ENCODE data around the gene POLK. TPM values are rescaled to one million over a fixed set of nuclear protein-coding genes. Genes with fewer than 3 reads are reported as not detected.

Gene POLK
- total and polyA plus RNA-seq, 2 donors (not counting 3 experiments of a cell fraction or from before 2014, with no cell fraction given): 5.1 to 27.3 TPM

DNA sequence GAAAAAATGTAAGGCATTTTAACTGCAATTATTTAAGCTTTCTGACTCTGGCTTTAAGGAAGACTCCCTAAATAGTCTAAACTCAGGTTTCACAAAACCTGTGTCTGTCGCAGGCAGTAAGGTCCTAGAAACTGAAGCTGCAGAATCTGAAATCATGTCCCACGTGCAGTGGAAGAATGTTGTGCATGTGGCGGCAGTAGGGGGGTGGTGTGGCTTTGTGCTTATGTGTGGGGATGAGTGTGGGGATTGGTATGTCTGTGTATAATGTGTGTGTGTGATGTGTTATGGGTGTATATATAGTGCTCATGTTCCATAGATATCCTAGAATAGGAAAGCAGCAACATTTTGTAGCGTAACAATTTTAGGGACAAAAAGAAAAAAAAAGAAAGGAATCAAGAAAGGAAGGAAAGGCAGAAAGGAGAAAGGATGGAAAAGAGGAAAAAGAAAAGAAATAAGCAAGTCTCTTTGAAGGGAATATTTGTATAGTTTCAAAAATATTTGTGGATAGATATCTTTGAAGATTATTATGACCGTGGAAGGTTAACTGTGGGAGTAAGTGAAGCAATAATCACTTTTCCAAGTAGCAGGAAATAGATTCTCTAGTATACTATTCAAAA lies 106.2 kb downstream of the POLK start:
- no peak for TF ChIP-seq EZH2 (IDR thresholded peaks at IDR 0.05; ENCODE audit: borderline replicate concordance, low read depth, low read length, severe bottlenecking)
- H3K36me3 ChIP-seq (ENCODE audit: control insufficient read depth in 2 of 2, extremely low read depth in 1 of 2, insufficient read depth in 2 of 2, low read length in 2 of 2): no peaks in the 10 kb centered on the region
- intact Hi-C loops (cut with micrococcal nuclease) (no loop called here), dilution Hi-C loops (cut with MboI; ENCODE audit: extremely low pct_ligation_motif_present, low sequenced_read_pairs) (no loop called here)
- no peaks in the 10 kb centered on the region for H4K20me1 ChIP-seq (replicated peaks; ENCODE audit: control insufficient read depth, extremely low read depth, insufficient read depth, low read length)
- H3K9me1 ChIP-seq (replicated peaks; ENCODE audit: control insufficient read depth, extremely low read depth, insufficient read depth, low read length): no peaks in the 10 kb centered on the region
- no peak for DNase-seq (ENCODE audit: low read depth, low spot score)
- H3K4me3 ChIP-seq (replicated peaks in 1 of 3; ENCODE audit: insufficient read depth in 1 of 3, low read depth in 1 of 3, low read length in 3 of 3): no peak overlapping the region
- BruUV-seq (replicated peaks): no TSS peak
- CTCF ChIA-PET: interaction anchor here (0.6 to 1.9 kb wide), 3 partner anchors 38 to 63 kb away, joined by 3 to 6 read pairs (median 3); no protein-coding TSS in a partner anchor
- H3K4me2 ChIP-seq (ENCODE audit: insufficient read depth, low read length): no peak overlapping the region
- no peaks in the 10 kb centered on the region for H3K9me3 ChIP-seq (replicated peaks; ENCODE audit: control insufficient read depth, insufficient read depth, low read length)
- POLR2A ChIA-PET: no interaction called here
- H3K4me1 ChIP-seq (ENCODE audit: control insufficient read depth, extremely low read depth, insufficient read depth, low read length): no peaks in the 10 kb centered on the region
- no peak overlapping the region for H3K9ac ChIP-seq (replicated peaks; ENCODE audit: extremely low read depth, insufficient read depth, low read length)
- H3K27me3 ChIP-seq (ENCODE audit: control insufficient read depth in 2 of 2, insufficient read depth in 2 of 2, low read length in 2 of 2): no peaks in the 10 kb centered on the region
- H3K27ac ChIP-seq (ENCODE audit: insufficient read depth, low read depth, low read length): no peak overlapping the region
- FAIRE-seq: no peak
- no peak overlapping the region for H2AFZ ChIP-seq (ENCODE audit: low read depth, low read length)
- H3K79me2 ChIP-seq (ENCODE audit: control insufficient read depth, insufficient read depth, low read length): no peaks in the 10 kb centered on the region

DNA sequence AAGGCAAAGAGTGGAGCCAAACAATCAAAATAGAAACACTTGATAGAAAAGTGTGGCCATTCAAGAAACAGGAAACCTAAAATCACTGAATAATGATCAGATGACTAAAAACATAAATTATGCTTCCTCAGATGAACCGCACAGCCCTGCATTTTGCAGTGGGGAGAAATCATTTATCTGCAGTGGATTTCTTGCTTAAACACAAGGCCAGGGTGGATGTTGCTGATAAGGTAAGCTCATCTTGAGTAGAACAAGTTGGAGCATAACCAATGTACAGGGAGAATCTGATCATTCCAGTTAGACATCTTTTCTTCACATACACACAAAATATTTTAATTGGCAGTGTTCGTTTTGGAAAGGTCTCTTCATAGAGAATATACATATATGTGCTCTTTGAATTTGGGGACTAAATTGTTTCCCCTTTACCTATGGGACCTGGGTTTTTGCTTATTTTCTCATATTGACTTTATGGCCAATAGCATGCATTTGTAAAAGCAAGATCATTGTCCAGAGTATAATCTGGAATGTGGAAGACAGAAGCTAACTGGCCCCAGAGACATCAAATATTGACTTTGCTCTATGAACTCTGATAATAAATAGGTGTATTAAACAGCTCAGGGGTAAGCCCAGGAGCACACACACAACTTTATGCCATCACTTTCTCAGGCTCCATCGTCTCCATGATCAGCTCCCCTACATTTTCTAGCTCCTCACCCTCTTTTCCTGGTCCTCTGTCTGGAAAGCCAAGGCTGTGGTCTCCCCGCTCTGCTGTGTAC lies 108.7 kb downstream of the POLK start:
- no peak for TF ChIP-seq MYC (IDR thresholded peaks at IDR 0.05; ENCODE audit: low read depth, low read length)
- TF ChIP-seq EZH2 (IDR thresholded peaks at IDR 0.05; ENCODE audit: borderline replicate concordance, low read depth, low read length, severe bottlenecking): no peak
- no peak for TF ChIP-seq POLR2A (IDR thresholded peaks at IDR 0.05; ENCODE audit: low read depth, low read length)
- no peak for TF ChIP-seq POLR2AphosphoS5 (IDR thresholded peaks at IDR 0.05; ENCODE audit: insufficient read depth, low read depth, low read length)
- no peak for TF ChIP-seq FOS (IDR thresholded peaks at IDR 0.05; ENCODE audit: borderline replicate concordance, insufficient read depth, low read length)
- TF ChIP-seq JUN (IDR thresholded peaks at IDR 0.05; ENCODE audit: borderline replicate concordance, insufficient read depth, insufficient read length, low read depth): no peak
- TF ChIP-seq GATA2 (IDR thresholded peaks at IDR 0.05; ENCODE audit: insufficient read depth, insufficient read length, low read depth, low read length): no peak
- TF ChIP-seq, protein P1, sequence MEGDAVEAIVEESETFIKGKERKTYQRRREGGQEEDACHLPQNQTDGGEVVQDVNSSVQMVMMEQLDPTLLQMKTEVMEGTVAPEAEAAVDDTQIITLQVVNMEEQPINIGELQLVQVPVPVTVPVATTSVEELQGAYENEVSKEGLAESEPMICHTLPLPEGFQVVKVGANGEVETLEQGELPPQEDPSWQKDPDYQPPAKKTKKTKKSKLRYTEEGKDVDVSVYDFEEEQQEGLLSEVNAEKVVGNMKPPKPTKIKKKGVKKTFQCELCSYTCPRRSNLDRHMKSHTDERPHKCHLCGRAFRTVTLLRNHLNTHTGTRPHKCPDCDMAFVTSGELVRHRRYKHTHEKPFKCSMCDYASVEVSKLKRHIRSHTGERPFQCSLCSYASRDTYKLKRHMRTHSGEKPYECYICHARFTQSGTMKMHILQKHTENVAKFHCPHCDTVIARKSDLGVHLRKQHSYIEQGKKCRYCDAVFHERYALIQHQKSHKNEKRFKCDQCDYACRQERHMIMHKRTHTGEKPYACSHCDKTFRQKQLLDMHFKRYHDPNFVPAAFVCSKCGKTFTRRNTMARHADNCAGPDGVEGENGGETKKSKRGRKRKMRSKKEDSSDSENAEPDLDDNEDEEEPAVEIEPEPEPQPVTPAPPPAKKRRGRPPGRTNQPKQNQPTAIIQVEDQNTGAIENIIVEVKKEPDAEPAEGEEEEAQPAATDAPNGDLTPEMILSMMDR (IDR thresholded peaks at IDR 0.05; ENCODE audit: extremely low read depth in 1 of 2, insufficient read depth in 1 of 2, low read depth in 1 of 2, low read length in 2 of 2): no peak
- TF ChIP-seq, protein P2, sequence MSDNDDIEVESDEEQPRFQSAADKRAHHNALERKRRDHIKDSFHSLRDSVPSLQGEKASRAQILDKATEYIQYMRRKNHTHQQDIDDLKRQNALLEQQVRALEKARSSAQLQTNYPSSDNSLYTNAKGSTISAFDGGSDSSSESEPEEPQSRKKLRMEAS (IDR thresholded peaks at IDR 0.05; ENCODE audit: insufficient read depth, insufficient read length): no peak
- Histone ChIP-seq H3K79me2 (ENCODE audit: control insufficient read depth, insufficient read depth, low read length) (no peaks in the 10 kb centered on the region), H3K27me3 (ENCODE audit: control insufficient read depth in 2 of 2, insufficient read depth in 2 of 2, low read length in 2 of 2) (no peaks in the 10 kb centered on the region), H3K9me3 (replicated peaks; ENCODE audit: control insufficient read depth, insufficient read depth, low read length) (no peaks in the 10 kb centered on the region), H3K9me1 (replicated peaks; ENCODE audit: control insufficient read depth, extremely low read depth, insufficient read depth, low read length) (no peaks in the 10 kb centered on the region), H2AFZ (ENCODE audit: low read depth, low read length) (no peak overlapping the region), H3K4me3 (replicated peaks in 1 of 3; ENCODE audit: insufficient read depth in 1 of 3, low read depth in 1 of 3, low read length in 3 of 3) (no peak overlapping the region), H3K27ac (ENCODE audit: insufficient read depth, low read depth, low read length) (no peak overlapping the region), H4K20me1 (replicated peaks; ENCODE audit: control insufficient read depth, extremely low read depth, insufficient read depth, low read length) (no peaks in the 10 kb centered on the region), H3K4me1 (ENCODE audit: control insufficient read depth, extremely low read depth, insufficient read depth, low read length) (peaks cover 2% of the 10 kb centered on the region), H3K9ac (replicated peaks; ENCODE audit: extremely low read depth, insufficient read depth, low read length) (no peak overlapping the region), H3K36me3 (ENCODE audit: control insufficient read depth in 2 of 2, extremely low read depth in 1 of 2, insufficient read depth in 2 of 2, low read length in 2 of 2) (no peaks in the 10 kb centered on the region), H3K4me2 (ENCODE audit: insufficient read depth, low read length) (no peak overlapping the region)
- ChIA-PET CTCF (interaction anchor here (1.3 kb wide), 1 partner anchor 8 kb away, joined by 3 read pairs; no protein-coding TSS in a partner anchor), POLR2A (no interaction called here)
- DNase-seq (ENCODE audit: low read depth, low spot score) (no peak), FAIRE-seq (no peak)
- no TSS peak for BruUV-seq (replicated peaks)
- dilution Hi-C loops (cut with MboI; ENCODE audit: extremely low pct_ligation_motif_present, low sequenced_read_pairs) (no loop called here), intact Hi-C loops (cut with micrococcal nuclease) (no loop called here)

Data from endothelial cell of umbilical vein (primary cell).